Measurements from ENCODE around the gene TMEM109. TPM values are rescaled to one million over a fixed set of nuclear protein-coding genes. Genes with fewer than 3 reads are reported as not detected.

The TMEM109 gene
- total and polyA plus RNA-seq, 2 of the 13 experiments (the other 11 are each of a cell fraction or from before 2014, with no cell fraction given), result 7.7 to 18.0 TPM

DNA sequence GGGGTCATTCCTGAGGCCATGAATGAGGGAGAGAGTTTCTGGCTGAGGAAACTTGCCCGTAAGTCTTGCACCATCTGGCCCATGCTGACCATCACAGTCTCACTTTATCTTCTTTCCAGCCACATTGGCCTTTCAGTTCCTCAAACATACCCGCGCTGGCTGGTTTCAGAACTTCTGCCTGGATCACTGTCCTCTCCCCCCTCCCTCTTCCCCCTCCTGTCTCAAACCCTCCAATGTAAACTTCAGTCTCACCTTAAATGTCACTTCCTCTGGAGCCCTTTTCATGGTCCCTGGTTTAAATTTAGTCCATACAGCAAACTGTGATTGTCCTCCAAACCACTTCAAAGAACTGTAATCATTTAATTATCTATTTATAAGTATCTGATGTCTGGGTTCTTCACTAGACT, 3.7 kb upstream of the TMEM109 start (continued):
- TF ChIP-seq, protein P1, sequence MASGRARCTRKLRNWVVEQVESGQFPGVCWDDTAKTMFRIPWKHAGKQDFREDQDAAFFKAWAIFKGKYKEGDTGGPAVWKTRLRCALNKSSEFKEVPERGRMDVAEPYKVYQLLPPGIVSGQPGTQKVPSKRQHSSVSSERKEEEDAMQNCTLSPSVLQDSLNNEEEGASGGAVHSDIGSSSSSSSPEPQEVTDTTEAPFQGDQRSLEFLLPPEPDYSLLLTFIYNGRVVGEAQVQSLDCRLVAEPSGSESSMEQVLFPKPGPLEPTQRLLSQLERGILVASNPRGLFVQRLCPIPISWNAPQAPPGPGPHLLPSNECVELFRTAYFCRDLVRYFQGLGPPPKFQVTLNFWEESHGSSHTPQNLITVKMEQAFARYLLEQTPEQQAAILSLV (CRISPR knock-in tag; IDR thresholded peaks at IDR 0.05; ENCODE audit: borderline replicate concordance), result no peak

- DNase-seq (ENCODE audit: low spot score) (no peak), ATAC-seq (no peak), FAIRE-seq (no peak)
- ChIA-PET POLR2A (interaction anchor here (0.9 kb wide), 1 partner anchor 55 kb away, joined by 4 read pairs; the partner anchor contains the start of gene PTGDR2), CTCF (ENCODE audit: low intra/inter-chr PET ratio, low total read pairs) (no interaction called here)
- Histone ChIP-seq H3K9me3 (ENCODE audit: low read length) (no peaks in the 10 kb centered on the region), H2AFZ (ENCODE audit: low read length) (no peak overlapping the region), H3K4me3 (replicated peaks in 1 of 3; ENCODE audit: insufficient read depth in 1 of 3, low read depth in 2 of 3, low read length in 3 of 3) (no peak overlapping the region), H3K27me3 (ENCODE audit: control insufficient read depth in 1 of 2, insufficient read depth in 2 of 2, low read length in 2 of 2) (no peaks in the 10 kb centered on the region), H4K20me1 (ENCODE audit: insufficient read depth, low read length) (no peaks in the 10 kb centered on the region), H3K9ac (ENCODE audit: insufficient read depth, low read depth, low read length) (no peak overlapping the region), H3K36me3 (replicated peaks in 1 of 2; ENCODE audit: control insufficient read depth in 1 of 2, insufficient read depth in 2 of 2, low read length in 2 of 2) (no peaks in the 10 kb centered on the region), H3K4me1 (ENCODE audit: insufficient read depth, low read length) (peaks cover 38% of the 10 kb centered on the region), H3K4me2 (ENCODE audit: low read depth, low read length) (no peak overlapping the region), H3K27ac (ENCODE audit: extremely low read length, insufficient read depth, low read length) (no peak overlapping the region), H3K79me2 (ENCODE audit: insufficient read depth, low read length) (peaks cover 1% of the 10 kb centered on the region)
- TF ChIP-seq ZBTB34 (CRISPR knock-in tag; IDR thresholded peaks at IDR 0.05) (no peak), GABPA (IDR thresholded peaks at IDR 0.05; ENCODE audit: low read depth, low read length) (no peak), GABPA (CRISPR knock-in tag; IDR thresholded peaks at IDR 0.05; ENCODE audit: low read depth) (peak; percentile 51)
- intact Hi-C loops (cut with micrococcal nuclease; ENCODE audit: unreplicated experiment) (no loop called here), in situ Hi-C loops (cut with HindIII; ENCODE audit: extremely low pct_ligation_motif_present, low pct_unique_long_range_greater_than_20kb) (no loop called here)
- whole genome bisulfite sequencing (ENCODE audit: low lambda C conversion rate), result 57% methylated on average over 5 of the region's 5 CpGs
- BruUV-seq (replicated peaks), result no TSS peak
Observed at GRCh38 chr11:60910711-60911380, 3.1 kb upstream of the TMEM109 start.
